GM19023 (cell line): ENCODE data around the gene ASGR1.
A peak's percentile ranks its signal among the peaks of the same experiment; 100 is the strongest.
"Not testable (repeated sequence)": the region's sequence is repeated elsewhere in the genome, so short reads cannot be mapped to it uniquely, and the experiment has no call there.

Experiments
- ATAC-seq: cut with Tn5 transposase; IDR thresholded peaks from one replicate; pipeline ENCODE4 v1.9.1; 2021; ENCODE audit warnings: mild to moderate bottlenecking, moderate library complexity; ENCODE audit not compliant: unreplicated experiment

Gene ASGR1

DNA sequence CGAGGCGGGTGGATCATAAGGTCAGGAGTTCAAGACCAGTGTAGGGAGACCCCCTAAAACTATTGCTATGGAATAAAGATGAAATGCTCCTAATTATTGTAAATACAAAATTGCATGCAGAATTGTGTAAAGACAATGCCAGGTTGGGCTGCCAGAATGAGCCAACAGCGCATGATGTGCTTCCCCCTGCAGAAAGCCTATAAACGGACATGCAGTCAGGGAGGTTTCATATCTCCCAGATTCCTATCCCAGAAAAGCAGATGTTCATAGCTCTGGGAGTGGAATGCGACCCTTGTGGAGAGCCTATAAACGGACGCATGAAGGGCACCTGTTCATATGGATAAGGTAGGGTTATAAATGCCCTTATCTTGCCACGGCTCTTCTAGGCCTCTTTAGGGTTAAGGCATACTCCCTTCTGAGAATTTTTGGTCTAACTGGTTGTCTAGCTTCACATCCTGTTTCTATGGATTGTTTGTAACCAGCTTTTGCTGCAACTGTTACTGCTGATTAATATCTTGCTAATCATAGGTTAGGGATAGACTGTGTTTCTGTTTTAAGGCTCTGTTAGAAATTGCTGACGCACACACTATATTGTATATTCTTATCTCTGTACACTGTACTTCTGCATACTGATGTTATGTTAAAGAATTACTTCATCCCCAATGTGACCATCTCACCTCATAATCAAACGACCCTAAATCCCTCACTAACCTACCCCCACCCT is 10.2 kb downstream of the ASGR1 start:
- not testable (repeated sequence) for ATAC-seq

- no peak for ATAC-seq
Observed at GRCh38 chr17:7167832-7168231, 11.3 kb downstream of the ASGR1 start.

GRCh38 chr17:7166873-7167272 is 12.3 kb downstream of the ASGR1 start:
- ATAC-seq: no peak

- ATAC-seq: not testable (repeated sequence)
Observed at GRCh38 chr17:7159571-7159970, 19.6 kb downstream of the ASGR1 start.

DNA sequence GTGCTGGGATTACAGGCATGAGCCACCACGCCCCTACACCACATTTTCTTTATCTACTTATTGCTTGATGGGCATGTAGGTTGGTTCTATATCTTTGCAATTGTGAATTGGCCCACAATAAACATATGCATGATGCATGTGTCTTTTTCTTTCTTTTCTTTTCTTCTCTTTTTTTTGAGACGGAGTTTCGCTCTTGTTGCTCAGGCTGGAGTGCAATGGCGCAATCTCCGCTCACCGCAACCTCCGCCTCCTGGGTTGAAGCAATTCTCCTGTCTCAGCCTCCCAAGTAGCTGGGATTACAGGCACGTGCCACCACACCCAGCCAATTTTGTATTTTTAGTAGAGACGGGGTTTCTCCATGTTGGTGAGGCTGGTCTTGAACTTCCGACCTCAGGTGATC is 20.7 kb downstream of the ASGR1 start:
- not testable (repeated sequence) for ATAC-seq

GRCh38 chr17:7156342-7156940 is 22.7 kb downstream of the ASGR1 start:
- no peak for ATAC-seq

GRCh38 chr17:7147772-7148171 is 31.4 kb downstream of the ASGR1 start:
- ATAC-seq: no peak

DNA sequence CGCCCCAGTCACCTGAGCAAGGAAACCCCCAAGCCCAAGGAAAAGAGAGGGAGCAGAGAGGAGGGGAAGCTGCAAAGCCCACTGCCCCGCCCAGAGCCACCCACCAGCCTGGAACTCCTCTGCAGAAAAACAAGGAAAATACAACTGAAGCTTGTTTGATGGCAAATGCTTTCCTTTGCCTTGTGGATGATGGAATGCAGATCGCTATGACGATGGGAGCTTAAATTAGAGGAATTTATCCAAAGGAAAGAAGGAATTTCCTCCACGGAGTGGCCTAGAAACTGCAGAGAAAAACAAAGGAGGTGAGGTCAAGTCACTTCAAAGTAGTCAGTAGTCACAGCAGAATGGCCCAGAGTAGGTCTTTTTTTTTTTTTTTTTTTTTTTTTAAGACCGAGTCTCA is 33.1 kb downstream of the ASGR1 start:
- ATAC-seq: no peak

DNA sequence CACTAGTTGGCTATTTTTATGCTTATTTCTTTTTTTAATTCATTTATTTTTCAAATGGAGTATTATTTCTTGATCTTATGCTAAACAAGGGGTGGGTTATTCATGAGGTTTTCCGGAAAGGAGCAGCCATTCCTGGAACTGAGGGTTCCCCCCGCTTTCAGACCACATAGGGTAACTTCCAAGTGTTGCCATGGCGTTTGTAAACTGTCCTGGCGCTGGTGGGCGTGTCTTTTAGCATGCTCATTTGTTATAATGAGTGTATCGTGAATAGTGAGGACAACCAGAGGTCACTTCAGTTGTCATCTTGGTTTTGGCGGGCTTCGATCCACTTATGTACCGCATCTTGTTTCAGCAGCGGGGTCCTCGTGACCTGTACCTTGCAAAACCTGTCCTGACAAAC is 35.0 kb downstream of the ASGR1 start:
- ATAC-seq: no peak

DNA sequence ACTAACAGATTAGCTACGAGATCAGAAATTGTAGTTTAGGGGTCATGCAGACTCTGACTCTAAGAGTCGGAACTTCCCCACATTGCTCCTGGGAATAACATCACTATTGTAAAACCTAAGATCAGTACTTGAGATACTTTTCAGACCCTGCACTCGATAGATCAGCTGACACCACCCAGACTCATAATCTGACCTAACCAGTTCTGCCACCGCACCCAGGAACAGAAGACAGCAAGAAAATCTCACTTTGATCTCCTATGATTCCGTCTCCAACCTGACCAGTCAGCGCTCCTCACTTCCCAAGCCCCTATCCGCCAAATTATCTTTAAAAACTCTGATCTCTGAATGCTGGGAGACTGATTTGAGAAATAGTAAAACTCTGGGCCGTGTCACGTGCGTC is 37.3 kb downstream of the ASGR1 start:
- ATAC-seq: no peak

DNA sequence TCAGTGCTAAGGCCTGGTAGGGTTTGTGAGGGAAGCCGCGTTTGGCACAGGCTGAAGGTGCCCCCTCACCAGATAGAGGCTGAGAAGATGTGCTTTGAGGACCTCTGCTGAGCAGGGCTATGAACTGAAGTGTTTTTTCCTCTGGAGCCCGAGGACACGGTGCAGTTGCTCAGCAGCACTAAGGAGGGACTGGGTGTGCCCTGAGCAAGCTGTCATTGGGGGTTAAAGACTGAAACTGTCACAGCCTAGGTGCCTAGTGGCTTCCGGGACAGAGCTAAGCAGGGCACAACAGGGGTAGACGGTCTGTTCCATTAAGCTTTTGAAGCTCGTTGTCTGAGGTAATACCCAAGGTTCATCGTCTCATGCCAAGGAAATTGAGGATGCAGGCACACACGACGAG is 39.8 kb downstream of the ASGR1 start:
- no peak for ATAC-seq

DNA sequence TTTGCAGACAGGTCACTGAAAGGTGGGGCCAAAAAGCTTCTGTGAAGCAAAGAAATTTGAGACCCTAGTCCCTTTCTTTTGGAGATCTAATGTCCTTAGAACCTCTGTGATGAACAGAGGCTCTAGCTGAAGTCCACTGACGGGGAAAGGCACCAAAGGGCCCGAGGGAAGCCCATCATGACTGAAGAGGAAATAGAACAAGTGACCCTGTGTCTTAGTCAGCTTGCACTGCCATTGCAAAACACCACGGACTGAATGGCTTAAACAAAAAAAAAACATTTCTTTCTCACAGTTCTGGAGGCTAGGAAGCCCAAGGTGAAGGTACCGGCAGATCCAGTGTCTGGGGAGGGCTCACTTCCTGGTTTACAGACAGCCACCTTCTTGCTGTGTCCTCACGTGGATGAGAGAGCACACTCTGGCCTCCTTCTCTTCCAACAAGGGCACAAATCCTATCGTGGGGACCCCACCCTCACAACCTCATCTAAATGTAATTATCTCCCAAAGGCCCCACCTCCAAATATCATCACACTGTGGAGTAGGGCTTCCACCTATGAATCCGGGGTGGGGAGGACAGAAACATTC is 40.3 kb downstream of the ASGR1 start:
- ATAC-seq: no peak

GRCh38 chr17:7137171-7137943 is 41.8 kb downstream of the ASGR1 start:
- no peak for ATAC-seq

- no peak for ATAC-seq
Observed at GRCh38 chr17:7136266-7136877, 42.8 kb downstream of the ASGR1 start.

DNA sequence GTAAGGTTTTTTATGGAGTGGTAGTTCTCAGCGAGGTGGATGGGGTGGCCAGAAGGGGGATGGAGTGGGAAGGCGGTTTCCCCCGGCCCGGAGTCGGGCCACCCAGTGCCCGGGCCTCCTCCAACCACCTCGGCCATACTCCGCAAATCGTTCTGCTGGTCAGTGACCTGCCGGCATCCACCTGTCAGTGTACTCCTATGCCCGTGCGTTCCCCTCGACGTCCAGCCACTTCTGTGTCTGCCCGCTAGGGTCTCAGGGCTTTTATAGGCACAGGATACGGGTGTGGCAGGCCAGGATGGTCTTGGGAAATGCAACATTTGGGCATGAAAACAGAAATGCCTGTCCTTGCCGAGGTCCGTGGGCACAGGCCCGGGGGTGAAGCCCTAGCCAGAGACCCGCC is 45.3 kb downstream of the ASGR1 start:
- ATAC-seq: no peak

DNA sequence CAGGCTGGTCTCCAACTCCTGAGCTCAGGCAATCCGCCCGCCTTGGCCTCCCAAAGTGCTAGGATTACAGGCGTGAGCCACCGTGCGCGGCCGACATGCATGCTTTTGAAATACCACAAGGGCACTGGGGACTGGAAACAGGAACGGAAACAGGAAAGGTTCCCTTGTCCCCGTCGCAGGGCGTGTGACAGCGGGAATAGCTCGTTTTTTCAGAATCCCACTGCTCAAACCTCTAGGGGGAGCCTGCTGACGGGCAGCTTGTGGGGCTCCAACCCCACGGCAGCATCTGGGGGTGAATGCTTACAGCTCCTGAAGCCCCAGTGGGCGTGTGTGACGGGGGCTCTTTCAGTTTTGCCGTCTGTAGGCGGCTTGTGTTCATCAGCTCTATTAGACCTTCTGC is 45.7 kb downstream of the ASGR1 start:
- ATAC-seq: no peak

GRCh38 chr17:7132511-7133094 is 46.6 kb downstream of the ASGR1 start:
- peak; percentile 65 for ATAC-seq

- ATAC-seq: no peak
Observed at GRCh38 chr17:7131423-7131791, 47.8 kb downstream of the ASGR1 start.

GRCh38 chr17:7130621-7131422 is 48.3 kb downstream of the ASGR1 start:
- ATAC-seq: no peak

DNA sequence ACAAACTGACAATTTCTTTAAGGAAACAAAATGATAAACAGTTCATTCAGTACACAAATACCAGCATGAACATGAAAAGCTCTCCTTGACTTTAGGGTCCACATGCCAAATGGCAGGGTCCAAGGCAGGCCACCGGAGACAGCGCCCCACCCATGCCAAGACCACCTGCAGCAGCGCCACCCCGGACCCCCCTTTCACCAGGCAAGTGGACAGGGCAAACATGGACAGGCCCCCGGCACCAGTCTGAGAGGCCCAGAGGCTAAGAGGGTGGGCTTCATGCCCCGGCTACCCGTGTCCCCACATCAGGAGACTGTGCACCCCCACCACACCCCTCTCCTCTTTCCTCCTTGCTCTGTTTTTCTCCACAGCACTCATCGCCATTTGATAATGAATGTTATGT is 49.9 kb downstream of the ASGR1 start:
- ATAC-seq: no peak
